ENCODE measurements around the gene SLC13A1.

GRCh38 chr7:123199883-123200282 is at the start of gene SLC13A1:
- TF ChIP-seq ZNF512 (CRISPR knock-in tag; IDR thresholded peaks at IDR 0.05; ENCODE audit: borderline replicate concordance): no peak
- TF ChIP-seq PRRX2 (CRISPR knock-in tag; IDR thresholded peaks at IDR 0.05): no peak
- no peak for TF ChIP-seq CTCF (IDR thresholded peaks at IDR 0.05)
- no peak for TF ChIP-seq ZNF281 (CRISPR knock-in tag; IDR thresholded peaks at IDR 0.05)
- no peak for TF ChIP-seq ZNF425 (CRISPR knock-in tag; conservative IDR thresholded peaks at IDR 0.05)
- no peak for TF ChIP-seq NR2C2 (CRISPR knock-in tag; IDR thresholded peaks at IDR 0.05)
- TF ChIP-seq ATF3 (CRISPR knock-in tag; conservative IDR thresholded peaks at IDR 0.05): no peak
- no peak for TF ChIP-seq IRF1 (CRISPR knock-in tag; IDR thresholded peaks at IDR 0.05)
- TF ChIP-seq GRHL2 (CRISPR knock-in tag; IDR thresholded peaks at IDR 0.05; ENCODE audit: insufficient replicate concordance, severe bottlenecking): no peak
- no peak for TF ChIP-seq TCF7 (CRISPR knock-in tag; IDR thresholded peaks at IDR 0.05; ENCODE audit: low read depth)
- no peak for TF ChIP-seq USF2 (CRISPR knock-in tag; IDR thresholded peaks at IDR 0.05)
- no peak for TF ChIP-seq NFYB (CRISPR knock-in tag; conservative IDR thresholded peaks at IDR 0.05; ENCODE audit: low read depth)
- TF ChIP-seq ZNF396 (CRISPR knock-in tag; IDR thresholded peaks at IDR 0.05; ENCODE audit: borderline replicate concordance): no peak
